ENCODE measurements around the gene SPPL2C. TPM values are rescaled to one million over a fixed set of nuclear protein-coding genes. Genes with fewer than 3 reads are reported as not detected.

The SPPL2C gene
- total RNA-seq, 4 donors from 2014 or later, result not detected

DNA sequence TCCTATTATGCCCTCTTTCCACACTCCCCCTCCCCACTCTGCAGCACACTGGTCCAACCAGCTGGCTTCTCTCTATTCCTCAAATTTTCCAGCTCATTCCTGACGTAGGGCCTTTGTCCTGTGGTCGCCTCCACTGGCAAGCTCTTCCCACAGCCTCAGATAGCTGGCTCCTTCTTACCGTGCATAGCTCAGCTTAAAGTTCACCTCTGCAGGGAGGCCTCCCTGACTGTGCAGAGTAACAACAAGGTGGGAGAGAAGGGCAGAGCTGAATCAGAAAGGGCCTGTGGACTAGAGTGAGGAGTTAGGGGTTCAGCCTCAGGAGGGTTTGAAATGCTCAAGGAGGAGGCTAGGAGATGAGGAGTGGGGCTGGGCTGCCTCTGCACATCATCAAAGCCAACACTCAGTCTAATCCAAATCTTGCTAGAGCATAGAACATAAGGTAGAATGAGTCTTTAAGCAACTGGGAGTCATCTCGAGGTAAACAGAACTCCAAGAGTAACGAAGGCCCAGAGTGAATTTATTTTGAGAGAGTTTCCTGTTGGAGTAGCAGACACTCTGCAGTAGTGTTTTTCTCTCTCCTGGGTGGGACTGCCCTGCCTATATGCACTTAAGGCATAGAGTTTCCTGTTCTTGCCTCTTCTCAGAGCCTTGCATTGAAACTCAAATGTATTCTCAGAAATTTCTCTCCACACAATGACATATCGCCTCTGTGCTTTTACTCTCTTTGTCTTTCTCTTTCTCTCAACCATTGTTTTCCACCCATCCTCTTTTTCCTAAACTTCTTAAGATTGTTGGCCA lies 19.4 kb downstream of the SPPL2C start:
- WGBS, 2 donors, result 69 to 71% methylated on average over 6 of the region's 6 CpGs
- intact Hi-C loops (cut with DNase I; ENCODE audit: low total_unique reads), result no loop called here
- H3K4me3 ChIP-seq (ENCODE audit: low read depth, poor library complexity, severe bottlenecking), result no peak overlapping the region
- TF ChIP-seq POLR2A (IDR thresholded peaks at IDR 0.05), result no peak
- no peak for TF ChIP-seq CTCF (IDR thresholded peaks at IDR 0.05)
- DNase-seq (ENCODE audit: low spot score in 2 of 2), result no peak

GRCh38 chr17:45867171-45867570 lies 22.5 kb downstream of the SPPL2C start:
- intact Hi-C loops (cut with DNase I; ENCODE audit: low total_unique reads), result no loop called here
- H3K4me3 ChIP-seq (ENCODE audit: low read depth, poor library complexity, severe bottlenecking), result no peak overlapping the region
- DNase-seq (ENCODE audit: low spot score in 2 of 2), result no peak
- WGBS, 2 donors, result 62 to 78% methylated on average over 6 of the region's 6 CpGs
- no peak for TF ChIP-seq POLR2A (IDR thresholded peaks at IDR 0.05)
- TF ChIP-seq CTCF (IDR thresholded peaks at IDR 0.05), result no peak

DNA sequence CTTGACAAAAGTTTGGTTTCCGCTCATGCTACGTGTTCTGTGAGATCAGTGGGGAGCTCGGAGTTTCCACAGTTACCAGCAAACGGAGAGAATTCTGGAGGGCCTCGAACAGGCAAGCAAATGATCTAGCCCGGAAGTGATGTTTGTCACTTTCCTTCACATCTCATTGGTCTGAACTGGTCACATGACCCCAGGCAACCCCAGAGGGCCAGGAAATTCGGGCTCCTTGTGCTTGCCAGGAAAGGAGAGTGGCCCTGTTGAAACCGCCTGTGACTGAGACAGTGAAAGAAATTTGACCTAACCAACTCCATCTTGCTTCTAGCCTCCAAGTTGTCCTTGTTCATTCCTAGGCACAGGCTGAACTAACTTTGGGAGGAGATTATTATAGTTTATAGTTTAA lies 23.0 kb downstream of the SPPL2C start:
- no peak for DNase-seq (ENCODE audit: low spot score in 2 of 2)
- WGBS, 2 donors, result 70 to 79% methylated on average over 8 of the region's 8 CpGs
- H3K4me3 ChIP-seq (ENCODE audit: low read depth, poor library complexity, severe bottlenecking), result no peak overlapping the region
- no peak for TF ChIP-seq POLR2A (IDR thresholded peaks at IDR 0.05)
- TF ChIP-seq CTCF (IDR thresholded peaks at IDR 0.05), result no peak
- intact Hi-C loops (cut with DNase I; ENCODE audit: low total_unique reads), result no loop called here

GRCh38 chr17:45868276-45868675 lies 23.6 kb downstream of the SPPL2C start:
- intact Hi-C loops (cut with DNase I; ENCODE audit: low total_unique reads), result no loop called here
- TF ChIP-seq CTCF (IDR thresholded peaks at IDR 0.05), result no peak
- no peak for TF ChIP-seq POLR2A (IDR thresholded peaks at IDR 0.05)
- H3K4me3 ChIP-seq (ENCODE audit: low read depth, poor library complexity, severe bottlenecking), result no peak overlapping the region
- DNase-seq (ENCODE audit: low spot score in 2 of 2), result no peak
- 62 to 87% methylated on average over 5 of the region's 5 CpGs for WGBS, 2 donors

DNA sequence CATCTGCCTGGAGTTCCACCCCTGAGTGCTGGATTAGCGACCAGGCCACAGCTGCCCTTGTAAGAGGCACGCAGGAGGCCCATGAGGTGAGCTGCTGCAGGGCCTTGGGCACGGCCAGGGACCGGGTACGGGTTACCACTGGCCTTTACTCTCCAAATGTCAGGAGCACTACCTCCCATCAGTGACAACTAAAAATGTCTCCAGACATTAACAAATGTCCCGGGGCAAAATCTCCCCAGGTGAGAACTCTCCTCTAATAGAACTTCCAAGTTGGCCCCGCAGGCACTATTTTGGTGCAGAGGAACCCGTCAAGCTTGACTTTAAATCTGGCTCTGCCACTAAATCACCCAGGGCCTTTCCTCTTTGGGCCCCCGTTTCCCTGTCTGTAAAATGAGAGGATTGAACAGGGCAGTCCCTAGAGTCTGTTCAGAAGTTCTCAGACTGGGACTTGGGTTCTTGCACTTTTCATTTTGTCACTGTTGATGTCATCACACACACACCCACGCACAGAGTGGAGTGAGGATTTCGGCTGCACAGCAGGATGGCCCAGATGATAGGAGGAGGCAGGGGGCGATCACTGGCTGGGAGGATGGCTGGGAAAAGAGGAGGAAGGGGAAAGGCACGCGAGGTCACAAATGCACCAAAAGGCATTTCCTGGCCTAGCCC lies 25.1 kb downstream of the SPPL2C start:
- 71% methylated on average over 14 of the region's 14 CpGs for WGBS, 2 donors
- intact Hi-C loops (cut with DNase I; ENCODE audit: low total_unique reads), result no loop called here
- no peak overlapping the region for H3K4me3 ChIP-seq (ENCODE audit: low read depth, poor library complexity, severe bottlenecking)
- TF ChIP-seq CTCF (IDR thresholded peaks at IDR 0.05), result no peak
- TF ChIP-seq POLR2A (IDR thresholded peaks at IDR 0.05), result no peak
- no peak for DNase-seq (ENCODE audit: low spot score in 2 of 2)
